Naive thymus-derived CD4-positive, alpha-beta T cell (primary cell): ENCODE data around the gene ISYNA1. TPM values are rescaled to one million over a fixed set of nuclear protein-coding genes. Genes with fewer than 3 reads are reported as not detected.

ENCODE experiments used
- ATAC-seq: fragments of 150-1000 bp; cut with Tn5 transposase; 2 replicates; pipeline ENCODE4 v1.10.0; 2021; ENCODE audit warnings: mild to moderate bottlenecking, moderate library complexity
- CTCF ChIA-PET: fragments of 350-600 bp; sonication (Branson Sonifier 250); formaldehyde crosslinking; loops from one replicate; lab custom pipeline; 2021; ENCODE audit warnings: antibody characterized with exemption; lab: Charles Lee
- POLR2A ChIA-PET: fragments of 350-600 bp; sonication (Branson Sonifier 250); formaldehyde crosslinking; loops from one replicate; lab custom pipeline; 2021; ENCODE audit warnings: antibody characterized with exemption, inconsistent platforms; lab: Charles Lee
- DNase-seq, 9 donors: peaks; one replicate each; pipeline versions ENCODE4 v3.0.0 to v3.0.0-alpha.2; 2020 to 2022; ENCODE audit warnings: mixed read lengths in 1 of 9
- H3K27ac ChIP-seq: one replicate; pipeline ENCODE4 v1.7.0; 2013; ENCODE audit warnings: mild to moderate bottlenecking, low read depth, low read length, moderate library complexity
- H3K27me3 ChIP-seq, 2 donors: one replicate each; pipeline ENCODE4 v1.7.0; 2013; ENCODE audit warnings: low read length in 2 of 2, mild to moderate bottlenecking in 2 of 2, moderate library complexity in 2 of 2; ENCODE audit not compliant: control insufficient read depth in 2 of 2, insufficient read depth in 2 of 2
- H3K36me3 ChIP-seq, 3 experiments: 1 replicate in 2 of 3; 2 replicates in 1 of 3; pipeline ENCODE4 v1.7.0; 2013; ENCODE audit warnings: low read length in 3 of 3, mild to moderate bottlenecking in 3 of 3, moderate library complexity in 1 of 3; ENCODE audit not compliant: insufficient read depth in 3 of 3, control insufficient read depth in 2 of 3
- H3K4me1 ChIP-seq, 2 donors: one replicate each; pipeline ENCODE4 v1.7.0; 2013; ENCODE audit warnings: low read length in 2 of 2, mild to moderate bottlenecking in 2 of 2, moderate library complexity in 1 of 2; ENCODE audit not compliant: control insufficient read depth in 2 of 2, insufficient read depth in 2 of 2
- H3K4me3 ChIP-seq: 2 replicates; pipeline ENCODE4 v1.7.0; 2013; ENCODE audit warnings: mild to moderate bottlenecking, low read length
- H3K9me3 ChIP-seq, 3 experiments: 1 replicate in 2 of 3; 2 replicates in 1 of 3; pipeline ENCODE4 v1.7.0; 2013; ENCODE audit warnings: low read length in 3 of 3; ENCODE audit not compliant: control insufficient read depth in 2 of 3
- H3K27ac Mint-ChIP-seq, 9 donors: one replicate each; pipeline ENCODE4 v1.8.0; 2020 to 2022; ENCODE audit warnings: mixed read lengths in 9 of 9, mild to moderate bottlenecking in 8 of 9, moderate library complexity in 5 of 9, inconsistent platforms in 2 of 9
- H3K27me3 Mint-ChIP-seq, 5 donors: one replicate each; pipeline ENCODE4 v1.8.0; 2021 to 2022; ENCODE audit warnings: mixed read lengths in 5 of 5, mild to moderate bottlenecking in 1 of 5
- H3K36me3 Mint-ChIP-seq, 5 donors: one replicate each; pipeline ENCODE4 v1.8.0; 2020 to 2022; ENCODE audit warnings: mixed read lengths in 5 of 5, mild to moderate bottlenecking in 3 of 5, inconsistent platforms in 1 of 5
- H3K4me1 Mint-ChIP-seq, 7 donors: one replicate each; pipeline ENCODE4 v1.8.0; 2020 to 2022; ENCODE audit warnings: mixed read lengths in 7 of 7, mild to moderate bottlenecking in 3 of 7, inconsistent platforms in 1 of 7
- H3K4me3 Mint-ChIP-seq, 10 donors: one replicate each; pipeline ENCODE4 v1.8.0; 2020 to 2022; ENCODE audit warnings: mild to moderate bottlenecking in 10 of 10, mixed read lengths in 10 of 10, moderate library complexity in 6 of 10, inconsistent platforms in 2 of 10
- H3K9me3 Mint-ChIP-seq, 11 donors: one replicate each; pipeline ENCODE4 v1.8.0; 2020 to 2022; ENCODE audit warnings: mixed read lengths in 11 of 11, mild to moderate bottlenecking in 4 of 11, inconsistent platforms in 1 of 11, moderate library complexity in 1 of 11
- intact Hi-C, 2 donors: fragments of 100-400 bp; cut with micrococcal nuclease; formaldehyde crosslinking; loops; one replicate each; pipeline ENCODE4 v1.15.1; 2023
- polyA plus RNA-seq, 2 donors: library from polyadenylated mRNA; unstranded; fragments of 300-500 nt; fragmentation: Illumina TruSeq; gene quantifications; one replicate each; pipeline ENCODE4 v1.2.3, GENCODE V29; 2021
- total RNA-seq, 6 experiments: library from RNA in 5 of 6; stranded (reverse) in 5 of 6; gene quantifications; 1 replicate in 5 of 6; 2 replicates in 1 of 6; pipeline ENCODE4 v1.2.3 and lab custom pipeline; 2021 to 2026

Gene ISYNA1
- 10 to 100 TPM in 4 of 5 experiments, 1 to 10 TPM in 1; 9.5 to 42.5 (median 42.0) TPM for total RNA-seq
- polyA plus RNA-seq: 10 to 100 TPM; 21.9 to 29.0 TPM
- 19.1 reads per million, percentile 49 among the genes with 10 or more reads in this experiment for total RNA-seq (lab: John Stamatoyannopoulos, UW)

- Histone ChIP-seq H3K36me3 (no peaks in the 10 kb centered on the region), H3K4me1 (peaks cover 9 to 22% of the 10 kb centered on the region in 2 donors), H3K9me3 (no peaks in the 10 kb centered on the region), H3K4me3 (peak within 1 kb of the TSS; percentile 43), H3K27me3 (no peaks in the 10 kb centered on the region), H3K27ac (peak within 1 kb of the TSS; percentile 69)
- DNase-seq: peak in 6 of 9 donors; percentile 34 to 64 (median 44)
- ChIA-PET POLR2A (interaction anchor here (0.6 to 1.0 kb wide), 3 partner anchors 10 to 265 kb away, joined by 3 to 4 read pairs (median 3); no protein-coding TSS in a partner anchor), CTCF (no interaction called here)
- peaks cover 0 to 14% (median 0%) of the 10 kb centered on the region in 5 donors for H3K36me3 Mint-ChIP-seq
- intact Hi-C loops: loop anchor here in 1 of 2 donors (1.0 to 5.0 kb wide), 4 partner anchors 8 to 200 kb away; partner anchors contain the start of genes KLHL26 and SSBP4
- peaks cover 0 to 5% (median 0%) of the 10 kb centered on the region in 11 donors for H3K9me3 Mint-ChIP-seq
- peak within 1 kb of the TSS; percentile 69 to 89 (median 83) for H3K4me3 Mint-ChIP-seq
- H3K27ac Mint-ChIP-seq: peak within 1 kb of the TSS in 4 of 9 donors; percentile 48 to 73 (median 67)
- H3K4me1 Mint-ChIP-seq: peaks cover 7 to 41% (median 34%) of the 10 kb centered on the region in 7 donors
- ATAC-seq: peak; percentile 34
- H3K27me3 Mint-ChIP-seq: peaks cover 0 to 2% (median 0%) of the 10 kb centered on the region in 5 donors
Measured at GRCh38 chr19:18437491-18438330, at the start of gene ISYNA1. Gene ISYNA1, minus strand, starts transcription at chr19:18438133. Its CDS starts 154 bp downstream, at chr19:18437979.

GRCh38 chr19:18486746-18487145 lies 48.8 kb upstream of the ISYNA1 start:
- Mint-ChIP-seq H3K36me3 (peaks cover 0 to 3% (median 0%) of the 10 kb centered on the region in 5 donors), H3K27me3 (no peaks in the 10 kb centered on the region), H3K9me3 (peaks cover 0 to 2% (median 0%) of the 10 kb centered on the region in 11 donors), H3K4me1 (peaks cover 44 to 72% (median 49%) of the 10 kb centered on the region in 7 donors), H3K27ac (no peak overlapping the region), H3K4me3 (no peak overlapping the region)
- ChIA-PET CTCF (interaction anchor here (0.5 to 0.6 kb wide), 2 partner anchors 12 to 756 kb away, joined by 3 read pairs; no protein-coding TSS in a partner anchor), POLR2A (no interaction called here)
- Histone ChIP-seq H3K4me3 (no peak overlapping the region), H3K27ac (no peak overlapping the region), H3K4me1 (peaks cover 0 to 39% of the 10 kb centered on the region in 2 donors), H3K36me3 (peaks cover 0 to 7% (median 0%) of the 10 kb centered on the region in 3 experiments), H3K9me3 (no peaks in the 10 kb centered on the region), H3K27me3 (no peaks in the 10 kb centered on the region)
- ATAC-seq: no peak
- no peak for DNase-seq
- intact Hi-C loops: no loop called here

GRCh38 chr19:18484992-18485391 lies 47.1 kb upstream of the ISYNA1 start:
- Mint-ChIP-seq H3K4me1 (peaks cover 52 to 83% (median 58%) of the 10 kb centered on the region in 7 donors), H3K9me3 (peaks cover 0 to 2% (median 0%) of the 10 kb centered on the region in 11 donors), H3K27ac (peak overlapping the region in 4 of 9 donors; percentile 29 to 81 (median 44)), H3K4me3 (no peak overlapping the region), H3K36me3 (peaks cover 0 to 6% (median 0%) of the 10 kb centered on the region in 5 donors), H3K27me3 (no peaks in the 10 kb centered on the region)
- ChIA-PET POLR2A (no interaction called here), CTCF (interaction anchor here (1.1 kb wide), 1 partner anchor 18 kb away, joined by 3 read pairs; no protein-coding TSS in a partner anchor)
- H3K27ac ChIP-seq: no peak overlapping the region
- no peak for ATAC-seq
- H3K36me3 ChIP-seq: peaks cover 0 to 7% (median 0%) of the 10 kb centered on the region in 3 experiments
- DNase-seq: no peak
- no peak overlapping the region for H3K4me3 ChIP-seq
- peaks cover under 1 to 37% of the 10 kb centered on the region in 2 donors for H3K4me1 ChIP-seq
- H3K27me3 ChIP-seq: no peaks in the 10 kb centered on the region
- intact Hi-C loops: no loop called here
- no peaks in the 10 kb centered on the region for H3K9me3 ChIP-seq

- no peaks in the 10 kb centered on the region for H3K9me3 ChIP-seq
- H3K4me3 ChIP-seq: no peak overlapping the region
- intact Hi-C loops: no loop called here
- peaks cover 0 to 7% (median 0%) of the 10 kb centered on the region in 3 experiments for H3K36me3 ChIP-seq
- Mint-ChIP-seq H3K4me3 (peak overlapping the region in 1 of 10 donors; percentile 2), H3K4me1 (peaks cover 60 to 82% (median 71%) of the 10 kb centered on the region in 7 donors), H3K27me3 (no peaks in the 10 kb centered on the region), H3K36me3 (peaks cover 0 to 6% (median 0%) of the 10 kb centered on the region in 5 donors), H3K27ac (peak overlapping the region in 1 of 9 donors; percentile 28), H3K9me3 (peaks cover 0 to 2% (median 0%) of the 10 kb centered on the region in 11 donors)
- ATAC-seq: no peak
- no peaks in the 10 kb centered on the region for H3K27me3 ChIP-seq
- CTCF ChIA-PET: interaction anchor here (0.9 kb wide), 1 partner anchor 364 kb away, joined by 3 read pairs; no protein-coding TSS in a partner anchor
- no peak overlapping the region for H3K27ac ChIP-seq
- no peak for DNase-seq
- POLR2A ChIA-PET: no interaction called here
- peaks cover 15 to 50% of the 10 kb centered on the region in 2 donors for H3K4me1 ChIP-seq
Measured at GRCh38 chr19:18483119-18483890, 45.4 kb upstream of the ISYNA1 start.

- no peaks in the 10 kb centered on the region for H3K27me3 Mint-ChIP-seq
- peaks cover 48 to 82% (median 72%) of the 10 kb centered on the region in 7 donors for H3K4me1 Mint-ChIP-seq
- CTCF ChIA-PET: interaction anchor here (1.0 kb wide), 1 partner anchor 362 kb away, joined by 3 read pairs; no protein-coding TSS in a partner anchor
- Histone ChIP-seq H3K4me1 (peaks cover 15 to 58% of the 10 kb centered on the region in 2 donors), H3K36me3 (no peaks in the 10 kb centered on the region), H3K27me3 (no peaks in the 10 kb centered on the region), H3K27ac (no peak overlapping the region), H3K4me3 (no peak overlapping the region), H3K9me3 (no peaks in the 10 kb centered on the region)
- intact Hi-C loops: no loop called here
- no peak for ATAC-seq
- DNase-seq: no peak
- H3K27ac Mint-ChIP-seq: peak overlapping the region in 5 of 9 donors; percentile 11 to 59 (median 34)
- H3K4me3 Mint-ChIP-seq: peak overlapping the region in 2 of 10 donors; percentile 8 to 14
- peaks cover 0 to 3% (median 3%) of the 10 kb centered on the region in 5 donors for H3K36me3 Mint-ChIP-seq
- POLR2A ChIA-PET: interaction anchor here (0.6 kb wide), 1 partner anchor 61 kb away, joined by 3 read pairs; no protein-coding TSS in a partner anchor
- peaks cover 0 to 2% (median 0%) of the 10 kb centered on the region in 11 donors for H3K9me3 Mint-ChIP-seq
Measured at GRCh38 chr19:18481505-18482222, 43.7 kb upstream of the ISYNA1 start.
